Upper lobe of right lung (tissue), 1 donor: ENCODE measurements around the gene GSK3B. TPM values are rescaled to one million over a fixed set of nuclear protein-coding genes. Genes with fewer than 3 reads are reported as not detected.

Experiments used
- ATAC-seq: fragments of 200-7000 bp; cut with Tn5 transposase; one replicate; pipeline ENCODE4 v1.9.1; 2020; ENCODE audit warnings: mild to moderate bottlenecking, moderate library complexity
- DNase-seq: peaks from one replicate; pipeline ENCODE4 v3.0.0-alpha.2; 2020
- H3K27ac ChIP-seq: fragments of 200-600 bp; one replicate; pipeline ENCODE4 v1.8.0; 2022
- H3K27me3 ChIP-seq: fragments of 200-600 bp; one replicate; pipeline ENCODE4 v1.8.0; 2022; ENCODE audit warnings: mild to moderate bottlenecking
- H3K36me3 ChIP-seq: fragments of 200-600 bp; one replicate; pipeline ENCODE4 v1.8.0; 2022
- H3K4me1 ChIP-seq: fragments of 200-600 bp; one replicate; pipeline ENCODE4 v1.8.0; 2022
- H3K4me3 ChIP-seq: fragments of 200-600 bp; one replicate; pipeline ENCODE4 v1.8.0; 2022; ENCODE audit warnings: mild to moderate bottlenecking
- H3K9me3 ChIP-seq: fragments of 200-600 bp; one replicate; pipeline ENCODE4 v1.8.0; 2022
- CTCF ChIP-seq: fragments of 200-600 bp; IDR thresholded peaks from one replicate; pipeline ENCODE4 v1.8.0; 2022; ENCODE audit warnings: antibody characterized with exemption
- intact Hi-C: fragments of 100-400 bp; cut with DNase I; formaldehyde crosslinking; loops from one replicate; pipeline ENCODE4 v1.11.0; 2022
- total RNA-seq: library from RNA; stranded (reverse); fragmentation: NEBNext Ultra II Directional; extraction: Animal tissue kit (Norgen Biotek cat#: 25700); gene quantifications from one replicate; pipeline ENCODE4 v1.2.1, GENCODE V29; 2021
- donor health status: DM: no; HTN: yes; CAD: no; lungs with severe emphysema.

The GSK3B gene
- total RNA-seq, 1 donor from 2014 or later = 55.2 TPM

- Histone ChIP-seq H3K27ac (no peak overlapping the region), H3K27me3 (no peaks in the 10 kb centered on the region), H3K4me1 (peaks cover 2% of the 10 kb centered on the region), H3K9me3 (no peaks in the 10 kb centered on the region), H3K36me3 (no peaks in the 10 kb centered on the region), H3K4me3 (no peak overlapping the region)
- no peak for ATAC-seq
- TF ChIP-seq CTCF = no peak
- intact Hi-C loops = no loop called here
- no peak for DNase-seq
Measured at GRCh38 chr3:120072867-120073525, 21.3 kb downstream of the GSK3B start.

- TF ChIP-seq CTCF = no peak
- no peaks in the 10 kb centered on the region for H3K9me3 ChIP-seq
- DNase-seq (no peak), ATAC-seq (no peak)
- H3K27me3 ChIP-seq = no peaks in the 10 kb centered on the region
- no peaks in the 10 kb centered on the region for H3K36me3 ChIP-seq
- intact Hi-C loops = no loop called here
- no peak overlapping the region for H3K27ac ChIP-seq
- no peaks in the 10 kb centered on the region for H3K4me1 ChIP-seq
- H3K4me3 ChIP-seq = no peak overlapping the region
Measured at GRCh38 chr3:120071259-120071658, 23.0 kb downstream of the GSK3B start.

DNA sequence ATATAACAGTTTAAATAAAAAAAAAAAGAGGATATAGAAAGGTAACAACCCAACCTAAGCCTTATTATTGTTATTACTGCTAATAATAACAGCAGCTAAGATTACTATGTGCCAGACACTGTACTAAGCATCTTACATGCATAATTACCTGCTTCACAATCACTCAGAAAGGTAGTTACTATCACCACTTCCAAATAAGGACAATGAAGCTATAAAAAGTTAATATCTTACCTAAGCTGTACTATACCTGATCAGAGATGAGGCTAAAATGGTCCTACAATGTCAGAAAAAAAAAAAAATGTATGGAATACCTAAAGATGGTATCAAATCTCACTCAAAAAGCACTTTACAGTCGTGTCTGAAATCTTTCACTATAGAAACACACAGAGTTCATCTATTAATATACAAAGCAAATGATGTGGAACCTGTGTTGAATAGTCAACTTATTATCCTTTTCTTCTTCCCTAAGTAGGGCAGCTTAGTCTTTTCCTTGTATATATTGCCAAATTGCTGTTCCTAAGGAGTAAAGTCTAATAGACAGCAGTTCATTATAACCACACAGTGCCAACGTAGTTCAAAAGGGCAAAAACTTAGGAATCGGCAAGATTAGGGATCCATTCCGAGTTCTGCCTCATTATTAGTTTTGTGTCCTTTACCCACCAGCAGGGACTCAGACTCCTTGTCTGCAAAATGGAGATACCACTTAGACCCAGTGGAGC lies 23.8 kb downstream of the GSK3B start:
- no peaks in the 10 kb centered on the region for H3K9me3 ChIP-seq
- H3K27ac ChIP-seq = no peak overlapping the region
- H3K4me1 ChIP-seq = no peaks in the 10 kb centered on the region
- no peaks in the 10 kb centered on the region for H3K36me3 ChIP-seq
- no peak for DNase-seq
- TF ChIP-seq CTCF = no peak
- no peak overlapping the region for H3K4me3 ChIP-seq
- intact Hi-C loops = no loop called here
- no peaks in the 10 kb centered on the region for H3K27me3 ChIP-seq
- no peak for ATAC-seq

DNA sequence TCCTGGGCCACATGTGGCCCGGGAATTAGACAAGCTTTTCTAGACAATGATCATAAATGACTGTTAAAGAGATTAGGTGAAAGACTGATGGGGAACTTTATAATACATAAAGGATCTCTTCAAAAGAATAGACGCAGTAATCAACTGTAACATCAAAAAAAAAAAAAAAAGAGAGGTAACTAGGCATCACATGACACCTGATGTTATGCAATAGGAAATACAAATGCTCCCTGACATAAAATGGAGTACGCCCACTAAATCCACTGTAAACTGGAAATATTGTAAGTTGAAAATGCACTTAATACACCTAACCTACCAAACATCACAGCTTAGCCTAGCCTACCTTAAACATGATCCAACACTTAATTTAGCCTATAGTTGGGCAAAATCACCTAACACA lies 27.2 kb downstream of the GSK3B start:
- intact Hi-C loops = no loop called here
- TF ChIP-seq CTCF = no peak

DNA sequence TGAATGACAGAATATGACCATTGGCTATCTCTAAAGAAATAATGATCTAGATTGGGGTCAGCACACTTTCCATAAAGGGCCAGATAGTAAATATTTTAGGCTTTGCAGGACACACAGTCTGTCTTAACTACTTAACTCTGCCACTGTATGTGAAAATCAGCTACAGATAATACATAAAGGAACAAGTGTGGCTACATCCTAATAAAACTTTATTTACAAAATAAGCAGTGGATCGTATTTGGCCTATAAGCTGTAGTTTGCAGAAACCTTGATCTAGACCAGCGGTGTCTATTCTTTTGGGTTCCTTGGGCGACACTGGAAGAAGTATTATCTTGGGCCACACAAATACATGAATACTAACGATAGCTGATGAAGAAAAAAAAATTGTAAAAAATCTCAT lies 27.6 kb downstream of the GSK3B start:
- no peak for ATAC-seq
- no peak overlapping the region for H3K27ac ChIP-seq
- no peaks in the 10 kb centered on the region for H3K4me1 ChIP-seq
- TF ChIP-seq CTCF = no peak
- DNase-seq = no peak
- no peaks in the 10 kb centered on the region for H3K9me3 ChIP-seq
- intact Hi-C loops = no loop called here
- no peak overlapping the region for H3K4me3 ChIP-seq
- no peaks in the 10 kb centered on the region for H3K27me3 ChIP-seq
- H3K36me3 ChIP-seq = no peaks in the 10 kb centered on the region

More for the DNA sequence above, 27.2 kb downstream of the GSK3B start:
- ATAC-seq (no peak), DNase-seq (no peak)
- no peaks in the 10 kb centered on the region for H3K36me3 ChIP-seq
- H3K4me1 ChIP-seq = no peaks in the 10 kb centered on the region
- no peak overlapping the region for H3K4me3 ChIP-seq
- H3K27ac ChIP-seq = no peak overlapping the region
- H3K27me3 ChIP-seq = no peaks in the 10 kb centered on the region
- no peaks in the 10 kb centered on the region for H3K9me3 ChIP-seq
